Neural cell (in vitro differentiated cells): ENCODE results near the gene TSSK6.

Experiments
- EZH2 ChIP-seq: fragments of 200-600, 300-800 bp; shearing (Covaris generic), sonication (generic); IDR thresholded peaks from 2 replicates; pipeline ENCODE4 v1.6.1; 2014; ENCODE audit warnings: antibody characterized with exemption, low read length, borderline replicate concordance, mild to moderate bottlenecking; ENCODE audit not compliant: insufficient read depth, poor library complexity, severe bottlenecking
- POLR2AphosphoS5 ChIP-seq: IDR thresholded peaks from 2 replicates; pipeline ENCODE4 v1.6.1; 2012
- TF ChIP-seq, protein P1 (sequence below): fragments of 450-650 bp; IDR thresholded peaks from 2 replicates; pipeline ENCODE4 v1.5.1; 2014; ENCODE audit warnings: antibody characterized with exemption, mild to moderate bottlenecking, moderate library complexity; ENCODE audit not compliant: poor library complexity, severe bottlenecking

DNA sequence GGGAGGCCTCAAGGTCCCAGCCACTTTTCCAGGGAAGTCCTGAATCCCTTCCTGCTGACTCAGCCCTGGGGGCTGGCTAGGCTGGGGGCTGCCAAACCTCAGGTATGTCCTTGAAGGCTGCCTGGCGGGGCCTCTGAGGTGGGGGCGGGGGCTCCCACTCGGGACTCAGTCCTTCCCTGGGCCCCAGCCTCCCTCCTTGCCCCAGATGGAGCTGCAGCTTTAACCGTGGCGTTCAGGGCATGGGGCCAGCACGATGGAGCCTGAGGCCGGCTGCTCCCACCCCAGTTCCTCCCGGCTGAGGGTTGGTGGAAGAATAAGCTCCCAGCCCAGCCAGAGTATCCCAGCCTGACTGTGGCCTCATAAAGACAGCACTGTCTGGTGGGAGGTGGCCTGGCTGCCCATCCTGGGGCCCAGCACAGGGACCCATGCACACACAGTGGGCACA, 35.2 kb upstream of the TSSK6 start:
- TF ChIP-seq POLR2AphosphoS5, result no peak
- TF ChIP-seq EZH2, result no peak
- TF ChIP-seq, protein P1, sequence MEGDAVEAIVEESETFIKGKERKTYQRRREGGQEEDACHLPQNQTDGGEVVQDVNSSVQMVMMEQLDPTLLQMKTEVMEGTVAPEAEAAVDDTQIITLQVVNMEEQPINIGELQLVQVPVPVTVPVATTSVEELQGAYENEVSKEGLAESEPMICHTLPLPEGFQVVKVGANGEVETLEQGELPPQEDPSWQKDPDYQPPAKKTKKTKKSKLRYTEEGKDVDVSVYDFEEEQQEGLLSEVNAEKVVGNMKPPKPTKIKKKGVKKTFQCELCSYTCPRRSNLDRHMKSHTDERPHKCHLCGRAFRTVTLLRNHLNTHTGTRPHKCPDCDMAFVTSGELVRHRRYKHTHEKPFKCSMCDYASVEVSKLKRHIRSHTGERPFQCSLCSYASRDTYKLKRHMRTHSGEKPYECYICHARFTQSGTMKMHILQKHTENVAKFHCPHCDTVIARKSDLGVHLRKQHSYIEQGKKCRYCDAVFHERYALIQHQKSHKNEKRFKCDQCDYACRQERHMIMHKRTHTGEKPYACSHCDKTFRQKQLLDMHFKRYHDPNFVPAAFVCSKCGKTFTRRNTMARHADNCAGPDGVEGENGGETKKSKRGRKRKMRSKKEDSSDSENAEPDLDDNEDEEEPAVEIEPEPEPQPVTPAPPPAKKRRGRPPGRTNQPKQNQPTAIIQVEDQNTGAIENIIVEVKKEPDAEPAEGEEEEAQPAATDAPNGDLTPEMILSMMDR, result no peak
